Glomerular endothelial cell (primary cell): ENCODE results near the gene HTATSF1. TPM values are rescaled to one million over a fixed set of nuclear protein-coding genes. Genes with fewer than 3 reads are reported as not detected.

ENCODE experiments used
- DNase-seq: peaks from one replicate; pipeline ENCODE4 v3.0.0-alpha.2; 2011; ENCODE audit warnings: low read depth, low spot score; ENCODE audit errors: extremely low read depth
- total RNA-seq: library from RNA; depleted of rRNA; stranded (reverse); fragments of >200 nt; gene quantifications from 2 replicates; pipeline ENCODE4 v1.2.3, GENCODE V29; 2015

The HTATSF1 gene
- total RNA-seq, result 36.3 and 38.3 TPM in 2 replicates

- DNase-seq, result no peak
Observed at GRCh38 chrX:136497556-136498052, at the start of gene HTATSF1. TSS of gene HTATSF1 (plus strand) at chrX:136497592. CDS start at chrX:136497685, 93 bp downstream.

GRCh38 chrX:136447968-136448367, 49.4 kb upstream of the HTATSF1 start:
- DNase-seq, result no peak

- no peak for DNase-seq
Observed at GRCh38 chrX:136450050-136450830, 47.2 kb upstream of the HTATSF1 start.

GRCh38 chrX:136452614-136453013, 44.8 kb upstream of the HTATSF1 start:
- no peak for DNase-seq

GRCh38 chrX:136453114-136453513, 44.3 kb upstream of the HTATSF1 start:
- DNase-seq, result no peak

GRCh38 chrX:136453771-136454170, 43.6 kb upstream of the HTATSF1 start:
- DNase-seq, result no peak

GRCh38 chrX:136456133-136456532, 41.3 kb upstream of the HTATSF1 start:
- no peak for DNase-seq

GRCh38 chrX:136457303-136457917, 40.0 kb upstream of the HTATSF1 start:
- DNase-seq, result no peak

GRCh38 chrX:136464589-136464988, 32.8 kb upstream of the HTATSF1 start:
- DNase-seq, result no peak

- DNase-seq, result no peak
Observed at GRCh38 chrX:136467303-136467702, 30.1 kb upstream of the HTATSF1 start.

GRCh38 chrX:136468391-136469103, 28.8 kb upstream of the HTATSF1 start:
- DNase-seq, result no peak

GRCh38 chrX:136473663-136474062, 23.7 kb upstream of the HTATSF1 start:
- DNase-seq, result no peak

GRCh38 chrX:136475236-136475635, 22.2 kb upstream of the HTATSF1 start:
- DNase-seq, result no peak

- no peak for DNase-seq
Observed at GRCh38 chrX:136476501-136476900, 20.9 kb upstream of the HTATSF1 start.

- no peak for DNase-seq
Observed at GRCh38 chrX:136477026-136477425, 20.4 kb upstream of the HTATSF1 start.

- DNase-seq, result no peak
Observed at GRCh38 chrX:136480383-136480782, 17.0 kb upstream of the HTATSF1 start.

- DNase-seq, result no peak
Observed at GRCh38 chrX:136487647-136488046, 9.7 kb upstream of the HTATSF1 start, which contains the start of gene BRS3. TSS of gene BRS3 (plus strand) at chrX:136487947. CDS start at chrX:136488115, 168 bp downstream.

GRCh38 chrX:136488706-136489105, 8.7 kb upstream of the HTATSF1 start:
- no peak for DNase-seq

GRCh38 chrX:136491832-136492231, 5.6 kb upstream of the HTATSF1 start:
- no peak for DNase-seq

GRCh38 chrX:136493011-136493410, 4.4 kb upstream of the HTATSF1 start:
- no peak for DNase-seq

GRCh38 chrX:136495043-136495442, 2.3 kb upstream of the HTATSF1 start:
- no peak for DNase-seq
